Activated naive CD4-positive, alpha-beta T cell treated with Interleukin-2 at 50 U/mL for 16 hours (primary cell): ENCODE measurements around the gene MBP.
"Not testable (repeated sequence)": the region's sequence is repeated elsewhere in the genome, so short reads cannot be mapped to it uniquely, and the experiment has no call there.

Source experiments
- DNase-seq: peaks from one replicate; pipeline ENCODE4 v3.0.0-alpha.2; 2020

Gene MBP

GRCh38 chr18:77046994-77047393 is 85.6 kb downstream of the MBP start:
- no peak for DNase-seq

- DNase-seq, result no peak
Measured at GRCh38 chr18:77046409-77046808, 86.2 kb downstream of the MBP start.

- no peak for DNase-seq
Measured at GRCh38 chr18:77045677-77046076, 86.9 kb downstream of the MBP start.

GRCh38 chr18:77044866-77045664 is 87.5 kb downstream of the MBP start:
- DNase-seq, result no peak

GRCh38 chr18:77043541-77044280 is 88.9 kb downstream of the MBP start:
- no peak for DNase-seq

- no peak for DNase-seq
Measured at GRCh38 chr18:77042583-77042982, 90.0 kb downstream of the MBP start.

GRCh38 chr18:77039196-77040130 is 93.1 kb downstream of the MBP start:
- no peak for DNase-seq

- DNase-seq, result no peak
Measured at GRCh38 chr18:77038182-77038858, 94.3 kb downstream of the MBP start.

GRCh38 chr18:77037567-77037966 is 95.0 kb downstream of the MBP start:
- no peak for DNase-seq

GRCh38 chr18:77035380-77036187 is 97.0 kb downstream of the MBP start:
- no peak for DNase-seq

GRCh38 chr18:77033575-77033974 is 99.0 kb downstream of the MBP start:
- no peak for DNase-seq

- no peak for DNase-seq
Measured at GRCh38 chr18:77032181-77032701, 100.3 kb downstream of the MBP start.

GRCh38 chr18:77031662-77032061 is 100.9 kb downstream of the MBP start:
- no peak for DNase-seq

- DNase-seq, result no peak
Measured at GRCh38 chr18:77030201-77030600, 102.4 kb downstream of the MBP start.

- no peak for DNase-seq
Measured at GRCh38 chr18:77025831-77026363, 106.7 kb downstream of the MBP start.

GRCh38 chr18:77025123-77025522 is 107.5 kb downstream of the MBP start:
- DNase-seq, result no peak

- no peak for DNase-seq
Measured at GRCh38 chr18:77024476-77024875, 108.1 kb downstream of the MBP start.

- DNase-seq, result no peak
Measured at GRCh38 chr18:77023102-77023782, 109.3 kb downstream of the MBP start.

- no peak for DNase-seq
Measured at GRCh38 chr18:77022556-77022955, 110.0 kb downstream of the MBP start.

- DNase-seq, result no peak
Measured at GRCh38 chr18:77022116-77022515, 110.5 kb downstream of the MBP start.

GRCh38 chr18:77021478-77021877 is 111.1 kb downstream of the MBP start:
- not testable (repeated sequence) for DNase-seq
